ENCODE measurements around the gene GALR1.

- TF ChIP-seq POLR2A (IDR thresholded peaks at IDR 0.05) (no peak), CTCF (IDR thresholded peaks at IDR 0.05) (no peak)
Observed at GRCh38 chr18:77254711-77255405, 5.2 kb downstream of the GALR1 start.

Measured in Peyer's patch (tissue), 4 donors.